ENCODE measurements around the gene RAB26. TPM values are rescaled to one million over a fixed set of nuclear protein-coding genes. Genes with fewer than 3 reads are reported as not detected.

The RAB26 gene
- total and polyA plus RNA-seq, 2 of the 13 experiments (the other 11 are each of a cell fraction or from before 2014, with no cell fraction given): 0.86 to 3.6 TPM

- TF ChIP-seq, protein P1, sequence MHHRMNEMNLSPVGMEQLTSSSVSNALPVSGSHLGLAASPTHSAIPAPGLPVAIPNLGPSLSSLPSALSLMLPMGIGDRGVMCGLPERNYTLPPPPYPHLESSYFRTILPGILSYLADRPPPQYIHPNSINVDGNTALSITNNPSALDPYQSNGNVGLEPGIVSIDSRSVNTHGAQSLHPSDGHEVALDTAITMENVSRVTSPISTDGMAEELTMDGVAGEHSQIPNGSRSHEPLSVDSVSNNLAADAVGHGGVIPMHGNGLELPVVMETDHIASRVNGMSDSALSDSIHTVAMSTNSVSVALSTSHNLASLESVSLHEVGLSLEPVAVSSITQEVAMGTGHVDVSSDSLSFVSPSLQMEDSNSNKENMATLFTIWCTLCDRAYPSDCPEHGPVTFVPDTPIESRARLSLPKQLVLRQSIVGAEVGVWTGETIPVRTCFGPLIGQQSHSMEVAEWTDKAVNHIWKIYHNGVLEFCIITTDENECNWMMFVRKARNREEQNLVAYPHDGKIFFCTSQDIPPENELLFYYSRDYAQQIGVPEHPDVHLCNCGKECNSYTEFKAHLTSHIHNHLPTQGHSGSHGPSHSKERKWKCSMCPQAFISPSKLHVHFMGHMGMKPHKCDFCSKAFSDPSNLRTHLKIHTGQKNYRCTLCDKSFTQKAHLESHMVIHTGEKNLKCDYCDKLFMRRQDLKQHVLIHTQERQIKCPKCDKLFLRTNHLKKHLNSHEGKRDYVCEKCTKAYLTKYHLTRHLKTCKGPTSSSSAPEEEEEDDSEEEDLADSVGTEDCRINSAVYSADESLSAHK (CRISPR knock-in tag; IDR thresholded peaks at IDR 0.05; ENCODE audit: borderline replicate concordance): no peak
- TF ChIP-seq SMARCC2 (IDR thresholded peaks at IDR 0.05): no peak
- no peak for TF ChIP-seq TBL1XR1 (IDR thresholded peaks at IDR 0.05; ENCODE audit: borderline replicate concordance, low read length, partially characterized antibody)
- TF ChIP-seq ZNF563 (CRISPR knock-in tag; IDR thresholded peaks at IDR 0.05): peak; percentile 40; the same call in 1 of the 2 replicates
- TF ChIP-seq SMAD3 (CRISPR knock-in tag; IDR thresholded peaks at IDR 0.05): no peak
- no peak for TF ChIP-seq HMG20A (CRISPR knock-in tag; IDR thresholded peaks at IDR 0.05; ENCODE audit: borderline replicate concordance)
- no peak for TF ChIP-seq NR1H2 (CRISPR knock-in tag; IDR thresholded peaks at IDR 0.05; ENCODE audit: borderline replicate concordance, low read depth)
- no peak for TF ChIP-seq NKX3-1 (CRISPR knock-in tag; IDR thresholded peaks at IDR 0.05)
- peak; percentile 49; the same call in 1 of the 2 replicates for TF ChIP-seq GFI1 (CRISPR knock-in tag; IDR thresholded peaks at IDR 0.05; ENCODE audit: borderline replicate concordance)
- no peak for TF ChIP-seq ASH2L (IDR thresholded peaks at IDR 0.05; ENCODE audit: insufficient read length, low read depth, low read length)
- no peak for TF ChIP-seq YEATS4 (CRISPR knock-in tag; IDR thresholded peaks at IDR 0.05; ENCODE audit: borderline replicate concordance)
- no peak for TF ChIP-seq NFYC (CRISPR knock-in tag; IDR thresholded peaks at IDR 0.05)
- TF ChIP-seq ZNF552 (CRISPR knock-in tag; IDR thresholded peaks at IDR 0.05; ENCODE audit: borderline replicate concordance): no peak
- no peak; the same call in 1 of the 2 replicates for TF ChIP-seq THAP9 (CRISPR knock-in tag; IDR thresholded peaks at IDR 0.05; ENCODE audit: borderline replicate concordance)
- no peak for TF ChIP-seq ZNF720 (CRISPR knock-in tag; IDR thresholded peaks at IDR 0.05)
- no peak for TF ChIP-seq ZNF816 (CRISPR knock-in tag; IDR thresholded peaks at IDR 0.05; ENCODE audit: borderline replicate concordance)
- no peak for TF ChIP-seq KMT2A (CRISPR knock-in tag; IDR thresholded peaks at IDR 0.05)
These were observed 4.5 kb downstream of the RAB26 start (continued) for GRCh38 chr16:2152695-2153506.
